ENCODE data around the gene SERPINE3. TPM values are rescaled to one million over a fixed set of nuclear protein-coding genes. Genes with fewer than 3 reads are reported as not detected.

Gene SERPINE3
- total RNA-seq, result not detected

DNA sequence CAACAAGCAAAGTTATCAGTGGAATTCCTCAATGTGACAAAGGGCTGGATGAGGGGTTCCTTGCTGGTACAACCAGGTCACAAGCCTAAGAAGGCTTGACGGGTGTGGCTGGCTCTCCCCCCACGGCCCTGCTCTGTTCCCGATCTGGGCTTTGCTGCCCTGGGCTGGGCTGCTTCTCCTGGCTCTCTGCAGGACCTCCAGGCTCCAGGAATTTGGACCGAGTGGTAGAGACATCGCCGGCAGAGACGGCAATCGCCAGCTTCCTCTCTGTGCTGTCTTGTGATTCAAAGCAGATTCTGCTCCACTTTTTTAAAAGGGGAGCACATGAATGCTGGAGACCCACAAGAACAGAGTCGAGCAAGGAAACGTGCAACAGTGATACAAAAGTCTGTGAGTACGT is at the start of gene SERPINE3:
SERPINE3 (plus strand) TSS at position 338 of the 400 bp plus-strand sequence. CDS start 1,401 bp downstream, outside the sequence.
- no peak for DNase-seq
- no peaks in the 10 kb centered on the region for H3K4me1 ChIP-seq

DNA sequence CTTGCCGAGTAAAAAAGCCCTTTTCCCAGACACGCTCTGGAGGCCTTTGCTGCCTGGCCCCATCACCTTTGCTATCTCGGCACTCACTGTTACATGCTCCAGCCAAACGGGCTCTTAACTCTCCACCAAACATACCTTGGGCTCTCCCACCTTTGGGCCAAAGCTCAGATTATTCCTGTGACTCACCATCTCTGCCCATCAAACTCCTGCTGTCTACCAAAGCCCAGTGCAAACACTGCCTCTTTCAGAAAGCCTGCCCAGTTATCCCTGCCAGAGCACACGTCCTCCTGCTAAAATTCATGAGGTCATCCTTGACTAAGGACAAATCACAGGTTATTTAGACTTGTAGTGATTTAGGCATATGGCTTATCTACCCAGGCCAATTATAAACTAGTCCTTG is 48.1 kb upstream of the SERPINE3 start:
- Histone ChIP-seq H3K27ac (no peak overlapping the region), H3K36me3 (no peaks in the 10 kb centered on the region)

More for the DNA sequence above, at the start of gene SERPINE3:
- no peak within 1 kb of the TSS for H3K4me3 ChIP-seq
- TF ChIP-seq POLR2A (IDR thresholded peaks at IDR 0.05), result no peak
- TF ChIP-seq, protein P1, sequence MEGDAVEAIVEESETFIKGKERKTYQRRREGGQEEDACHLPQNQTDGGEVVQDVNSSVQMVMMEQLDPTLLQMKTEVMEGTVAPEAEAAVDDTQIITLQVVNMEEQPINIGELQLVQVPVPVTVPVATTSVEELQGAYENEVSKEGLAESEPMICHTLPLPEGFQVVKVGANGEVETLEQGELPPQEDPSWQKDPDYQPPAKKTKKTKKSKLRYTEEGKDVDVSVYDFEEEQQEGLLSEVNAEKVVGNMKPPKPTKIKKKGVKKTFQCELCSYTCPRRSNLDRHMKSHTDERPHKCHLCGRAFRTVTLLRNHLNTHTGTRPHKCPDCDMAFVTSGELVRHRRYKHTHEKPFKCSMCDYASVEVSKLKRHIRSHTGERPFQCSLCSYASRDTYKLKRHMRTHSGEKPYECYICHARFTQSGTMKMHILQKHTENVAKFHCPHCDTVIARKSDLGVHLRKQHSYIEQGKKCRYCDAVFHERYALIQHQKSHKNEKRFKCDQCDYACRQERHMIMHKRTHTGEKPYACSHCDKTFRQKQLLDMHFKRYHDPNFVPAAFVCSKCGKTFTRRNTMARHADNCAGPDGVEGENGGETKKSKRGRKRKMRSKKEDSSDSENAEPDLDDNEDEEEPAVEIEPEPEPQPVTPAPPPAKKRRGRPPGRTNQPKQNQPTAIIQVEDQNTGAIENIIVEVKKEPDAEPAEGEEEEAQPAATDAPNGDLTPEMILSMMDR (IDR thresholded peaks at IDR 0.05), result no peak
- H3K27ac ChIP-seq, result no peak within 1 kb of the TSS
- H3K27me3 ChIP-seq, result no peaks in the 10 kb centered on the region
- WGBS, 2 donors, result 45 to 89% methylated on average over 4 to 5 of the region's 11 CpGs
- intact Hi-C loops (cut with DNase I), result no loop called here
- H3K9me3 ChIP-seq, result no peaks in the 10 kb centered on the region
- no peaks in the 10 kb centered on the region for H3K36me3 ChIP-seq

DNA sequence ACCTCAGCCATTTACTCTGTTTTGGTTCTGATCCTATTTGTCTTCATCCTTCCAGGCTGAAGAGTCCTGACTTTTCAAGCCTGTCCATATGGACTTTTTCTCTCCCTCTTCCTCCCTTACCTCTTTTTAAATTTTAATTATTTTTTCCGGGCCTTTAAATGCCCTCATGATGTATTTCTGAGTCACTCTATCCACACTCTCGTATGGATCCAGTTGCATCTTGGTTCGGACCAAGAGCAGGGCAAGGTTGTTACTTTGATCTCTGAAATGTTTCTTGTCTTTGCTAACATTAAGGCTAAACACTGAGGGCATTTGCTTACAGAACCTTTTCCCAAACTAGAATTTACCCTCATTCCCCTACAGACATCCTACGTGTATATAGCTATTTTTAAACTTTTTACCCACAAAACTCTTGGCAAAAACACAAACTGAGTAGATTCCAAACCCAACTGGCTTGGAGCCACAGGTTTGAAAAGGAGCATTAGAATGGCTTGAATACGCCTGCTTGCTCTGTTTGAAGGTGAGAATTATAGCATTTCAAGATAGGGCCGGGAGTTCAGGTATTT is 47.4 kb upstream of the SERPINE3 start:
- no peaks in the 10 kb centered on the region for H3K27me3 ChIP-seq
- peaks cover 0 to 11% (median 0%) of the 10 kb centered on the region in 3 donors for H3K4me1 ChIP-seq
- no peaks in the 10 kb centered on the region for H3K36me3 ChIP-seq
- intact Hi-C loops (cut with DNase I), result no loop called here
- no peak for DNase-seq
- H3K9me3 ChIP-seq, result no peaks in the 10 kb centered on the region
- 28 to 33% methylated on average over 6 of the region's 6 CpGs for WGBS, 2 donors
- TF ChIP-seq, protein P1 (IDR thresholded peaks at IDR 0.05), result no peak
- no peak for TF ChIP-seq POLR2A (IDR thresholded peaks at IDR 0.05)
- H3K4me3 ChIP-seq, result no peak overlapping the region
- H3K27ac ChIP-seq, result no peak overlapping the region

More for the DNA sequence above, 48.1 kb upstream of the SERPINE3 start:
- H3K4me3 ChIP-seq, result no peak overlapping the region
- no peak for DNase-seq
- H3K9me3 ChIP-seq, result no peaks in the 10 kb centered on the region
- peaks cover 0 to 11% (median 0%) of the 10 kb centered on the region in 3 donors for H3K4me1 ChIP-seq
- WGBS, 2 donors, result 46 to 75% methylated on average over 5 of the region's 5 CpGs
- intact Hi-C loops (cut with DNase I), result no loop called here
- H3K27me3 ChIP-seq, result no peaks in the 10 kb centered on the region
- TF ChIP-seq, protein P1 (IDR thresholded peaks at IDR 0.05), result no peak

DNA sequence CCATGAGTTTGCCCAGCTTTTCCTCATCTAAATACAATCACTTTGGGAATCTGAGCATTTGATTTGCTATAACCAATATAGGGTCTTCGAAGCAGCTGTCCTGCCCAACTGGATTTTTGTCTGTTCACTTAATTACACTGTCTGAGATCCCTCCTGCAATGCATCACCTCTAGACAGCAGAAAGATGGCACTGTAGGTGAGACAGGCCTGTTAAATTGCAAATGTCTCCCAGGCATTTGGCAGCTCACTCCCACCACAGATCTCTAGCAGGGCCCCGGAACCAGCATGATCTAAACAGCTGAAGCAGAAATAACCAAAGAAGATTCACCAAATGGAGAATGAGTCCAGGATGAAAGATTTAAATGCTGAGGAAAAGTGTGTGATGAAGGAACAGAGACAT is 41.9 kb upstream of the SERPINE3 start:
- H3K9me3 ChIP-seq, result no peaks in the 10 kb centered on the region
- no peaks in the 10 kb centered on the region for H3K27me3 ChIP-seq
- TF ChIP-seq, protein P1 (IDR thresholded peaks at IDR 0.05), result no peak
- TF ChIP-seq POLR2A (IDR thresholded peaks at IDR 0.05), result no peak
- WGBS, 2 donors, result 69 to 71% methylated on average over 2 of the region's 2 CpGs
- H3K27ac ChIP-seq, result no peak overlapping the region
- intact Hi-C loops (cut with DNase I), result no loop called here
- H3K4me3 ChIP-seq, result no peak overlapping the region
- no peak for DNase-seq
- H3K4me1 ChIP-seq, result peaks cover 0 to 2% (median 0%) of the 10 kb centered on the region in 3 donors
- H3K36me3 ChIP-seq, result no peaks in the 10 kb centered on the region

DNA sequence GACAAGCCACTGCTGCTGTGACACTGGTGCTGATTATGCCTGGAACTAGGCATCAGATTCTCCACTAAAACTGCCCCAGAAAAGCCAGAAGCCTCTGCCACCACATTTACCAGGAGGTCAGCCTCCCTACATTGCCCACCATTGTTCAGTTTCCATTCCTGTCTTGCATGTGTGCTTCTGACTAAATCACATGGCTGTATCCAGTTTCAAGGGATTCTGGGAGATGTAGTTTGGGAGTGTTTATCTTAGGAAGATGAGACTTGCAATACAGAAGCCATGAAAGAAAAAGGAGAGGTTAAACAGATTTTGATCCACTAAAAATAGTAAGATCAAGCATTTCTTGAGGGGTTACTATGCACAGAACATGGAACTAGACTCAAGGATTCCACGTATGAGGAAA is 40.7 kb upstream of the SERPINE3 start:
- Histone ChIP-seq H3K9me3 (no peaks in the 10 kb centered on the region), H3K27ac (no peak overlapping the region), H3K27me3 (no peaks in the 10 kb centered on the region), H3K36me3 (no peaks in the 10 kb centered on the region), H3K4me1 (no peaks in the 10 kb centered on the region), H3K4me3 (no peak overlapping the region)
- DNase-seq, result no peak
- TF ChIP-seq, protein P1 (IDR thresholded peaks at IDR 0.05), result no peak
- TF ChIP-seq POLR2A (IDR thresholded peaks at IDR 0.05), result no peak
- WGBS, 2 donors, result 91 to 100% methylated on average over 1 of the region's 1 CpG
- intact Hi-C loops (cut with DNase I), result no loop called here

Data from esophagus squamous epithelium (tissue), 5 donors.